ENCODE measurements around the gene TSPAN18.

Gene TSPAN18

DNA sequence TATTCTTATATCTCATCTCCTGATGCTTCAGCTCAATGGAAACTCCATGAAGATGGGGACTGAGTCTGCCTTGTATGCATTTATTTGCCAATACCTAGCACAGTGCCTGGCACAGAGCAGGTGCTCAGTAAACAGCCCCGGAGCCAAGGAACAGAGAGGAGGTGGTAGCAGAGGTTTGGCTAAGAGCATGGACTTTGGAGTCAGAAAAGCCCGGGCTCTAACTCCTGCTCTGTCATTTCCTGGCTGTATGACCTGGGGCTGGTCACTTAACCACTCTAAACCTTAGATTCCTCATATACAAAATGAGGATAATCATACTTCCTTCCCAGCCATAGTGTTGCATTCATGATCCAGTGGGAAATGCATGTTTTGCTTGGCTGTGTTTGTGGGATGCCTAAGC, 187.3 kb downstream of the TSPAN18 start:
- ChIA-PET CTCF (interaction anchor here (0.7 to 5.8 kb wide), 4 partner anchors 191 to 297 kb away, joined by 3 to 82 read pairs (median 4); no protein-coding TSS in a partner anchor), POLR2A (no interaction called here)
- TF ChIP-seq ZNF626 (tag by site-specific recombination; IDR thresholded peaks at IDR 0.05) (no peak), TCF7L2 (IDR thresholded peaks at IDR 0.05; ENCODE audit: borderline replicate concordance, low read depth, low read length) (no peak), ZNF292 (tag by site-specific recombination; IDR thresholded peaks at IDR 0.05; ENCODE audit: borderline replicate concordance, low read depth) (no peak), ZSCAN30 (tag by site-specific recombination; IDR thresholded peaks at IDR 0.05) (no peak), ZNF391 (tag by site-specific recombination; IDR thresholded peaks at IDR 0.05; ENCODE audit: borderline replicate concordance, low read depth) (no peak)
- TF ChIP-seq, protein P1, sequence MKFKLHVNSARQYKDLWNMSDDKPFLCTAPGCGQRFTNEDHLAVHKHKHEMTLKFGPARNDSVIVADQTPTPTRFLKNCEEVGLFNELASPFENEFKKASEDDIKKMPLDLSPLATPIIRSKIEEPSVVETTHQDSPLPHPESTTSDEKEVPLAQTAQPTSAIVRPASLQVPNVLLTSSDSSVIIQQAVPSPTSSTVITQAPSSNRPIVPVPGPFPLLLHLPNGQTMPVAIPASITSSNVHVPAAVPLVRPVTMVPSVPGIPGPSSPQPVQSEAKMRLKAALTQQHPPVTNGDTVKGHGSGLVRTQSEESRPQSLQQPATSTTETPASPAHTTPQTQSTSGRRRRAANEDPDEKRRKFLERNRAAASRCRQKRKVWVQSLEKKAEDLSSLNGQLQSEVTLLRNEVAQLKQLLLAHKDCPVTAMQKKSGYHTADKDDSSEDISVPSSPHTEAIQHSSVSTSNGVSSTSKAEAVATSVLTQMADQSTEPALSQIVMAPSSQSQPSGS (tag by site-specific recombination; IDR thresholded peaks at IDR 0.05; ENCODE audit: low read depth): no peak
- H3K4me3 ChIP-seq (ENCODE audit: low read depth, low read length): no peak overlapping the region
- H3K27ac ChIP-seq (ENCODE audit: extremely low read depth, low read depth, low read length): no peak overlapping the region
- no peaks in the 10 kb centered on the region for H3K4me1 ChIP-seq (ENCODE audit: control insufficient read depth, insufficient read depth, low read length)
- no peaks in the 10 kb centered on the region for H3K36me3 ChIP-seq (ENCODE audit: control insufficient read depth in 2 of 2, insufficient read depth in 1 of 2, low read length in 2 of 2)
- no peaks in the 10 kb centered on the region for H3K9me3 ChIP-seq (ENCODE audit: control insufficient read depth, insufficient read depth, low read depth, low read length)

DNA sequence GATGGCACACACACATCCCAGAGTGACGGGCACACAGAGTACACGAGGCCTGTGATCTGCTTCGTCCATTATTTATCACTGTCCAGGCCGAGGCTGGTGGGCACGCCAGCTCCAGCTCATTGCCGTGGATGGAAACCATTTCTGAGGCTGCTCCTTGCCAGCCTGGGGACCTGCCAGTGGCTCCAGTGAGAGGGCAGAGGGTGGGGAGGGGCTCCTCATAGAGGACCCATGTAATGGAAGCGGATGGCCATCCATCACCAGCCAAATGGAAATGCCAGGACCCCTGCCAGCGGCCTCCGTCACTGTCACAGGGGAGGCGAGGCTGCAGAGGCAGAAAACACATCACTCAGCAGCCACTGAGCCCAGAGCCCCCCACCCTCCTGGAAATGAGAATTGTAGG, 188.2 kb downstream of the TSPAN18 start:
- CTCF ChIA-PET: interaction anchor here (0.6 to 1.4 kb wide), 5 partner anchors 18 to 298 kb away, joined by 3 to 4 read pairs (median 4); no protein-coding TSS in a partner anchor
- Histone ChIP-seq H3K4me1 (ENCODE audit: control insufficient read depth, insufficient read depth, low read length) (no peaks in the 10 kb centered on the region), H3K27ac (ENCODE audit: extremely low read depth, low read depth, low read length) (no peak overlapping the region), H3K9me3 (ENCODE audit: control insufficient read depth, insufficient read depth, low read depth, low read length) (no peaks in the 10 kb centered on the region), H3K4me3 (ENCODE audit: low read depth, low read length) (no peak overlapping the region), H3K36me3 (ENCODE audit: control insufficient read depth in 2 of 2, insufficient read depth in 1 of 2, low read length in 2 of 2) (no peaks in the 10 kb centered on the region)
- POLR2A ChIA-PET: no interaction called here
- TF ChIP-seq SCRT1 (tag by site-specific recombination; IDR thresholded peaks at IDR 0.05; ENCODE audit: borderline replicate concordance) (no peak), ZNF658 (tag by site-specific recombination; IDR thresholded peaks at IDR 0.05) (no peak), ZNF707 (tag by site-specific recombination; IDR thresholded peaks at IDR 0.05) (no peak), ZNF24 (tag by site-specific recombination; IDR thresholded peaks at IDR 0.05) (no peak), ZFP69B (tag by site-specific recombination; IDR thresholded peaks at IDR 0.05) (no peak), ZNF549 (tag by site-specific recombination; IDR thresholded peaks at IDR 0.05) (no peak), ZNF140 (tag by site-specific recombination; IDR thresholded peaks at IDR 0.05) (no peak), TCF7L2 (IDR thresholded peaks at IDR 0.05; ENCODE audit: borderline replicate concordance, low read depth, low read length) (no peak), ZNF514 (tag by site-specific recombination; IDR thresholded peaks at IDR 0.05) (no peak)
- TF ChIP-seq, protein P2, sequence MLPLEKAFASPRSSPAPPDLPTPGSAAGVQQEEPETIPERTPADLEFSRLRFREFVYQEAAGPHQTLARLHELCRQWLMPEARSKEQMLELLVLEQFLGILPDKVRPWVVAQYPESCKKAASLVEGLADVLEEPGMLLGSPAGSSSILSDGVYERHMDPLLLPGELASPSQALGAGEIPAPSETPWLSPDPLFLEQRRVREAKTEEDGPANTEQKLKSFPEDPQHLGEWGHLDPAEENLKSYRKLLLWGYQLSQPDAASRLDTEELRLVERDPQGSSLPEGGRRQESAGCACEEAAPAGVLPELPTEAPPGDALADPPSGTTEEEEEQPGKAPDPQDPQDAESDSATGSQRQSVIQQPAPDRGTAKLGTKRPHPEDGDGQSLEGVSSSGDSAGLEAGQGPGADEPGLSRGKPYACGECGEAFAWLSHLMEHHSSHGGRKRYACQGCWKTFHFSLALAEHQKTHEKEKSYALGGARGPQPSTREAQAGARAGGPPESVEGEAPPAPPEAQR (tag by site-specific recombination; IDR thresholded peaks at IDR 0.05): no peak

DNA sequence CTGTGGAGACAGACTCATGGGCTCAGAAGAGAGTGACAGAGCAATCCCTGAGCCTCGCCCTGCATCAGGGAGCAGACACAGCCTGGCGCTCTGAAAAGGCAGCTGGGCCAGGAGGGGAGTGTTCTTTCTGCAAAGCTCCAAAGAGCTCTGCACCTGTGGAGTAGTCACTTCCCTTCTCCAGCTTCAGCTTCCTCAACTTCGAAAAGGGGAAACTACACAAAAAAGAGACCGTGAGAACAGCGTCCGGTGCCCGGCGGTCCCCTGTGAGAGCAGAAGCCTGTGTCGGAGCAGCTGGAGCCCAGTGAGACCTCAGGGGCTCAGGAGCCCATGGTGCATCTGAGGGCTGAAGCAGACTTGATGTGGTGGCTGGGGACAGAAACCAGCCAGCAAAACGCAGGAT, 188.9 kb downstream of the TSPAN18 start:
- no peaks in the 10 kb centered on the region for H3K9me3 ChIP-seq (ENCODE audit: control insufficient read depth, insufficient read depth, low read depth, low read length)
- H3K36me3 ChIP-seq (ENCODE audit: control insufficient read depth in 2 of 2, insufficient read depth in 1 of 2, low read length in 2 of 2): no peaks in the 10 kb centered on the region
- ChIA-PET POLR2A (no interaction called here), CTCF (interaction anchor here (0.9 to 1.4 kb wide), 4 partner anchors 21 to 298 kb away, joined by 3 to 4 read pairs (median 4); no protein-coding TSS in a partner anchor)
- no peaks in the 10 kb centered on the region for H3K4me1 ChIP-seq (ENCODE audit: control insufficient read depth, insufficient read depth, low read length)
- H3K4me3 ChIP-seq (ENCODE audit: low read depth, low read length): no peak overlapping the region
- no peak overlapping the region for H3K27ac ChIP-seq (ENCODE audit: extremely low read depth, low read depth, low read length)
- TF ChIP-seq ZNF324 (tag by site-specific recombination; IDR thresholded peaks at IDR 0.05) (no peak), PRDM1 (tag by site-specific recombination; IDR thresholded peaks at IDR 0.05) (no peak), BCL11A (tag by site-specific recombination; IDR thresholded peaks at IDR 0.05; ENCODE audit: low read depth) (no peak), ZBTB7A (tag by site-specific recombination; IDR thresholded peaks at IDR 0.05; ENCODE audit: low read depth) (no peak), ZNF335 (tag by site-specific recombination; conservative IDR thresholded peaks at IDR 0.05) (no peak), ZNF629 (tag by site-specific recombination; IDR thresholded peaks at IDR 0.05) (no peak)
